DND-41 (cell line): ENCODE measurements around the gene STIMATE.

ENCODE experiments used
- ATAC-seq: fragments of 200-7000 bp; cut with Tn5 transposase; 3 replicates; pipeline ENCODE4 v1.9.1; 2021; ENCODE audit warnings: low read depth; ENCODE audit not compliant: insufficient read depth
- DNase-seq: peaks from one replicate; pipeline ENCODE4 v3.0.0-alpha.2; 2020
- H2AFZ ChIP-seq: 2 replicates; pipeline ENCODE4 v1.6.0; 2012; ENCODE audit warnings: low read depth, low read length
- H3K27ac ChIP-seq: 2 replicates; pipeline ENCODE4 v1.5.1; 2012; ENCODE audit warnings: low read length, inconsistent platforms
- H3K27me3 ChIP-seq: fragments of 200-600 bp; sonication (generic); 2 replicates; pipeline ENCODE4 v1.6.0; 2012; ENCODE audit warnings: low read length, mild to moderate bottlenecking, inconsistent platforms; ENCODE audit not compliant: insufficient read depth, poor library complexity
- H3K36me3 ChIP-seq: 2 replicates; pipeline ENCODE4 v1.5.1; 2012; ENCODE audit warnings: low read length, inconsistent platforms; ENCODE audit not compliant: insufficient read depth
- H3K4me1 ChIP-seq: 2 replicates; pipeline ENCODE4 v1.5.1; 2012; ENCODE audit warnings: mild to moderate bottlenecking, low read length; ENCODE audit not compliant: insufficient read depth
- H3K4me2 ChIP-seq: 2 replicates; pipeline ENCODE4 v1.6.0; 2012; ENCODE audit warnings: mild to moderate bottlenecking, moderate library complexity, low read length, inconsistent platforms; ENCODE audit not compliant: insufficient read depth
- H3K4me3 ChIP-seq, 2 experiments: fragments of 200-600 bp in 1 of 2; shearing (Covaris generic) in 1 of 2; 2 replicates each; pipeline ENCODE4 v1.5.1; 2012 to 2016; ENCODE audit warnings: inconsistent platforms in 2 of 2, low read length in 2 of 2, mild to moderate bottlenecking in 2 of 2, low read depth in 1 of 2, moderate library complexity in 1 of 2
- H3K79me2 ChIP-seq: 2 replicates; pipeline ENCODE4 v1.6.0; 2012; ENCODE audit warnings: low read length, inconsistent platforms; ENCODE audit not compliant: insufficient read depth
- H3K9ac ChIP-seq: 2 replicates; pipeline ENCODE4 v1.6.0; 2012; ENCODE audit warnings: low read depth, mild to moderate bottlenecking, inconsistent platforms, low read length, moderate library complexity
- H3K9me3 ChIP-seq: 2 replicates; pipeline ENCODE4 v1.5.1; 2012; ENCODE audit warnings: low read length, moderate library complexity, mild to moderate bottlenecking, inconsistent platforms; ENCODE audit not compliant: insufficient read depth, severe bottlenecking
- H4K20me1 ChIP-seq: 2 replicates; pipeline ENCODE4 v1.6.0; 2012; ENCODE audit warnings: low read length; ENCODE audit not compliant: insufficient read depth
- EZH2 ChIP-seq: IDR thresholded peaks from 3 replicates; pipeline ENCODE4 v1.6.1; 2012; ENCODE audit warnings: borderline replicate concordance, low read depth, mild to moderate bottlenecking, moderate library complexity, low read length, inconsistent platforms; ENCODE audit not compliant: severe bottlenecking
- TF ChIP-seq, protein P1 (sequence below): IDR thresholded peaks from 2 replicates; pipeline ENCODE4 v1.5.1; 2012; ENCODE audit warnings: borderline replicate concordance, low read length, moderate library complexity, mild to moderate bottlenecking; ENCODE audit not compliant: poor library complexity, severe bottlenecking; ENCODE audit errors: extremely low read depth

STIMATE gene

DNA sequence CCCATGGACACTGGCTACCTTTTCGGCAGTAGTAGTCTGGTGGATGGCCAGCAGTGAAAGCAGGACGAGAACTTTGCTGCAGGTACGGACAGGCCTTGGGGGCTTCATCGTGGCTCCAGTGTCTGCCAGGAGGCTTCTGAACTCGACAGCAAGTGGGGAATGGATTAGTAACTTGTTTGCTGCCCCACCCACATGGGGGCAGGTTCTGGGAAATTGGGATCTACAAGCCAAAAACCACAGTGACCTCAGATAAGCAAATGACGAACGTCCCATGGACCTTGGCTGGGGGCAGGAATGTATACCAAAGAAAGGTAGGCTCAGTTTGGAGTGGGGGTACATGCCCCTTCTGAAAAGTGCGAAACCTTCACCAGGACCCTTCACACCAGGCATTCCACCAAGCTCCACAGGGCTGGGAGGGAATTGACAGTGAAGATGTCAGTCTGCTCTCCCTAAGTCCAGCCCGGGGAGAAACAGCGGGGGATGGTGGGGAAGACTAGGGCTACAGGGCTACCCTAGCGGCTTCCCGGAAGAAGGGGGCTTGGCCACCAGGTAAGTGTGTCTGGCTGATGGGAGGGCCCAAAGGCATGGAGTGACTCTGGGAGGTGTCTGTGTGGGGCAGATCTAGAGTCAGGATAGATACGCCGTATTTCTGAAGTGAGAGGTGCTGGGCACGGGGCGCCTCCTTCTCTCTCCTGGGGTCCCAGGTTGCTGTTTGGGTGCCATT is 66.7 kb downstream of the STIMATE start, which contains the start of gene ITIH4:
TSS of gene ITIH4 (minus strand) at position 138 of the 724 bp plus-strand sequence. CDS start at position 108, 30 bp downstream.
- H3K79me2 ChIP-seq: no peaks in the 10 kb centered on the region
- no peaks in the 10 kb centered on the region for H3K4me1 ChIP-seq
- no peak for ATAC-seq
- no peak within 1 kb of the TSS for H3K9ac ChIP-seq
- H4K20me1 ChIP-seq: no peaks in the 10 kb centered on the region
- no peak within 1 kb of the TSS for H3K4me2 ChIP-seq
- H3K4me3 ChIP-seq: no peak within 1 kb of the TSS
- 0 out of 2 replicates have a peak, but pooled peaks cover 2% of the 10 kb centered on the region for H3K36me3 ChIP-seq
- TF ChIP-seq EZH2: no peak
- TF ChIP-seq, protein P1, sequence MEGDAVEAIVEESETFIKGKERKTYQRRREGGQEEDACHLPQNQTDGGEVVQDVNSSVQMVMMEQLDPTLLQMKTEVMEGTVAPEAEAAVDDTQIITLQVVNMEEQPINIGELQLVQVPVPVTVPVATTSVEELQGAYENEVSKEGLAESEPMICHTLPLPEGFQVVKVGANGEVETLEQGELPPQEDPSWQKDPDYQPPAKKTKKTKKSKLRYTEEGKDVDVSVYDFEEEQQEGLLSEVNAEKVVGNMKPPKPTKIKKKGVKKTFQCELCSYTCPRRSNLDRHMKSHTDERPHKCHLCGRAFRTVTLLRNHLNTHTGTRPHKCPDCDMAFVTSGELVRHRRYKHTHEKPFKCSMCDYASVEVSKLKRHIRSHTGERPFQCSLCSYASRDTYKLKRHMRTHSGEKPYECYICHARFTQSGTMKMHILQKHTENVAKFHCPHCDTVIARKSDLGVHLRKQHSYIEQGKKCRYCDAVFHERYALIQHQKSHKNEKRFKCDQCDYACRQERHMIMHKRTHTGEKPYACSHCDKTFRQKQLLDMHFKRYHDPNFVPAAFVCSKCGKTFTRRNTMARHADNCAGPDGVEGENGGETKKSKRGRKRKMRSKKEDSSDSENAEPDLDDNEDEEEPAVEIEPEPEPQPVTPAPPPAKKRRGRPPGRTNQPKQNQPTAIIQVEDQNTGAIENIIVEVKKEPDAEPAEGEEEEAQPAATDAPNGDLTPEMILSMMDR: no peak
- H3K9me3 ChIP-seq: no peaks in the 10 kb centered on the region
- H2AFZ ChIP-seq: no peak within 1 kb of the TSS
- no peak for DNase-seq
- no peaks in the 10 kb centered on the region for H3K27me3 ChIP-seq
- no peak within 1 kb of the TSS for H3K27ac ChIP-seq

DNA sequence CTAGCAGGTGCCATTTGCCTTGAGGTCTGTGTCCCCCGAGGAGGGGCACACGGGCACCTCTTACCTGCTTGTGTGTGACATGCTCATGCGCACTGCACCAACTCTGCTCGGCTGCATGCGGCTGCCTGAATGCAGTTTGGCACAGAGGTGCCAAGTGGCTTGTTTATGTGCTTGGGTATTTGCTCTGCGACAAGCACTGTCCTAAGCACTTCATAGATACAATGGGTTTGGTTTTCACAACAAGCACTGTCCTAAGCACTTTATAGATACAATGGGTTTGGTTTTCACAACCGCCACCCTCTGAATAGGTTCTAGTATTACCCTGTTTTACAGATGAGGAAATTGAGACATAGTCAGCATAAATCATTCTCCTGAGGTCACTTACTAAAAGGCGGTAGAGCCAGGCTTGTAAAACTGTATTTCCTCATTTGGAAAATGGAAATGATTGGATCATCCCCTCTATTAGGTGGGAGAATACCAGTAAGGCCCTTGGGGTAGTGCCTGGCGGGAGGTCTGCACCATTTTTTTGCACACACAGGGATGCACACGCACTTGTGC is 67.4 kb downstream of the STIMATE start:
- H2AFZ ChIP-seq: no peak overlapping the region
- ATAC-seq (no peak), DNase-seq (no peak)
- no peak overlapping the region for H3K27ac ChIP-seq
- H3K4me2 ChIP-seq: no peak overlapping the region
- TF ChIP-seq EZH2: no peak
- TF ChIP-seq, protein P1: no peak
- no peaks in the 10 kb centered on the region for H4K20me1 ChIP-seq
- no peaks in the 10 kb centered on the region for H3K79me2 ChIP-seq
- H3K36me3 ChIP-seq: 0 out of 2 replicates have a peak, but pooled peaks cover under 1% of the 10 kb centered on the region
- no peak overlapping the region for H3K4me3 ChIP-seq
- no peaks in the 10 kb centered on the region for H3K9me3 ChIP-seq
- H3K27me3 ChIP-seq: no peaks in the 10 kb centered on the region
- H3K4me1 ChIP-seq: no peaks in the 10 kb centered on the region
- no peak overlapping the region for H3K9ac ChIP-seq

DNA sequence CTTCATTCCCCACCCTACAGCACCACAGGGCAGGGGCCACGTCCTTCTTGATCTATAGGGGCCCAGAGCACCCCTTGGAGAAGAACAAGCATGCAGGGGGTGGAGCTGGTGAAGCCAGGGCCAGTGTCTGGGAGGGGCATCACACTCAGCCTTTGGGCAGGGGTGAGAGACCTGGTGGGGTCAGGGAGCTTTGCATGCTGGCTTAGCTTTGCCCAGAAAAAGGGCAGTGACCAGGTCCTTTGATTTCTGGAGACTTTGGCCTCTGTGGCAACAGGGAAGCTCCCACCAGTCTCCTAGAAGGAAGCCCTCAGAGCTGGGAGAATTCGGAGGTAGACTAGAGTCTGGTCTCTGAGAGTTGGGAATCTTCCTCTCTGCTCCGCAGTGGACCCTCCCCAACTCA is 67.9 kb downstream of the STIMATE start:
- H3K36me3 ChIP-seq: no peaks in the 10 kb centered on the region
- H3K4me2 ChIP-seq: no peak overlapping the region
- no peaks in the 10 kb centered on the region for H3K79me2 ChIP-seq
- no peaks in the 10 kb centered on the region for H3K27me3 ChIP-seq
- no peak overlapping the region for H2AFZ ChIP-seq
- no peak overlapping the region for H3K9ac ChIP-seq
- H4K20me1 ChIP-seq: no peaks in the 10 kb centered on the region
- H3K4me3 ChIP-seq: no peak overlapping the region
- no peak overlapping the region for H3K27ac ChIP-seq
- ATAC-seq (no peak), DNase-seq (no peak)
- no peak for TF ChIP-seq EZH2
- TF ChIP-seq, protein P1: no peak
- no peaks in the 10 kb centered on the region for H3K9me3 ChIP-seq
- no peaks in the 10 kb centered on the region for H3K4me1 ChIP-seq
